Brain microvascular endothelial cell (primary cell): ENCODE results near the gene CHTOP.
"Not testable (repeated sequence)": the region's sequence is repeated elsewhere in the genome, so short reads cannot be mapped to it uniquely, and the experiment has no call there.

Source experiments
- DNase-seq: peaks from one replicate; pipeline ENCODE4 v3.0.0-alpha.2; 2020
- H3K27ac ChIP-seq: fragments of 250-450 bp; sonication (Bioruptor Pico); 2 replicates; pipeline ENCODE4 v1.5.1; 2020; ENCODE audit warnings: mild to moderate bottlenecking, moderate library complexity
- H3K27me3 ChIP-seq: fragments of 250-450 bp; sonication (Bioruptor Pico); replicated peaks from 2 replicates; pipeline ENCODE4 v1.5.1; 2020; ENCODE audit warnings: mild to moderate bottlenecking
- H3K36me3 ChIP-seq: fragments of 250-450 bp; sonication (Bioruptor Pico); replicated peaks from 2 replicates; pipeline ENCODE4 v1.5.1; 2020; ENCODE audit warnings: mild to moderate bottlenecking
- H3K4me3 ChIP-seq: 2 replicates; pipeline ENCODE4 v1.5.1; 2011; ENCODE audit warnings: low read depth, mild to moderate bottlenecking, control low read depth, low read length, moderate library complexity
- in situ Hi-C: cut with HindIII; loops from 2 replicates; pipeline ENCODE4 v1.10.0; 2017; ENCODE audit warnings: low sequenced_read_pairs, low pct_ligation_motif_present
- TF ChIP-seq, protein P1 (sequence below): IDR thresholded peaks from 2 replicates; pipeline ENCODE4 v1.5.1; 2011; ENCODE audit warnings: low read depth, mild to moderate bottlenecking, moderate library complexity, low read length, control low read depth, inconsistent platforms; ENCODE audit errors: missing control alignments

CHTOP gene, protein sequence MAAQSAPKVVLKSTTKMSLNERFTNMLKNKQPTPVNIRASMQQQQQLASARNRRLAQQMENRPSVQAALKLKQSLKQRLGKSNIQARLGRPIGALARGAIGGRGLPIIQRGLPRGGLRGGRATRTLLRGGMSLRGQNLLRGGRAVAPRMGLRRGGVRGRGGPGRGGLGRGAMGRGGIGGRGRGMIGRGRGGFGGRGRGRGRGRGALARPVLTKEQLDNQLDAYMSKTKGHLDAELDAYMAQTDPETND

DNA sequence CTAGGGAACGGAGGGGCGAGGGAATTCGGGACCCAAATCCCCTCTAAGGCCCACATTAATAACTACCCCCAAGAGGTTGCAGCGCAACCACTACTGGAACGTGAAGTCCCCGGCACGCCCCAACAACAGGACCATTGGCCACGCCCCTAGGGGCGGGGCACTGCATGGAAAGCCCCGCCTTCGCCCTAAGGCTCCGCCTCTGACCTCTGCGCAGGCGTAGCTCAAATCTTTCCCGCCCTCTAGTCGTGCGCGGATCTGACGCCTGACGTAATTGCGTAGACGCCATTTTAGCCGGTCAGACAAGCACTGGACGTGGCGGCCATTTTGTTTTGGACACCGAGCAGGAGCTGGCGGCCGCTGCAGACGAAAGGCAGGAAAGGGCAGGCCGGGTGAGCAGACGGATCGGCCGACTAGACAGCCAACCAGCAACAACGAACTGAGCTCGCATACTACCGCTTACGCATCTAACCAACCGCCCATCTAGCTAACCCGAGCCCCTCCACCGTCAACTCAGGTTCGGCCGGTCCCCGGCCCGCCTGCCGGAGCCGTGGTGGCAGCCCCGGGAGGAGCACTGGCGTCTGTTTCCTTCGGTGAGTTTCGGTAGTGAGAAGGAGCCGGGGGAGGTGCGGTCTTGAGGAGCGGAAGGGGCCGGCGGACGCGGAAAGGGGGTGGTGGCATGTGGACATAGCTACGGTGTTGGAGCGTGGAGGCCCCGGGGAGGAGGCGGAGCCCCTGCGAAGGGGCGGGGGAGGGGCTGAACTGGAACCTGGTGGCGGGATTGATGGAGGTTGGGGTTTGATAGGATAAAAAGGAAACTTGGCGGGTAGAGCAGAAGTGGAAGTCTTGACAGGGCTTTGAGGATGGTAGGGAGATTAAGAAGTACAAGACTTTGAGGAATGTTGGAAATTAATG is at the start of gene CHTOP:
Gene CHTOP, plus strand, starts transcription at position 313 of the 912 bp plus-strand sequence. CDS start 2,523 bp downstream, outside the sequence.
- TF ChIP-seq, protein P1, sequence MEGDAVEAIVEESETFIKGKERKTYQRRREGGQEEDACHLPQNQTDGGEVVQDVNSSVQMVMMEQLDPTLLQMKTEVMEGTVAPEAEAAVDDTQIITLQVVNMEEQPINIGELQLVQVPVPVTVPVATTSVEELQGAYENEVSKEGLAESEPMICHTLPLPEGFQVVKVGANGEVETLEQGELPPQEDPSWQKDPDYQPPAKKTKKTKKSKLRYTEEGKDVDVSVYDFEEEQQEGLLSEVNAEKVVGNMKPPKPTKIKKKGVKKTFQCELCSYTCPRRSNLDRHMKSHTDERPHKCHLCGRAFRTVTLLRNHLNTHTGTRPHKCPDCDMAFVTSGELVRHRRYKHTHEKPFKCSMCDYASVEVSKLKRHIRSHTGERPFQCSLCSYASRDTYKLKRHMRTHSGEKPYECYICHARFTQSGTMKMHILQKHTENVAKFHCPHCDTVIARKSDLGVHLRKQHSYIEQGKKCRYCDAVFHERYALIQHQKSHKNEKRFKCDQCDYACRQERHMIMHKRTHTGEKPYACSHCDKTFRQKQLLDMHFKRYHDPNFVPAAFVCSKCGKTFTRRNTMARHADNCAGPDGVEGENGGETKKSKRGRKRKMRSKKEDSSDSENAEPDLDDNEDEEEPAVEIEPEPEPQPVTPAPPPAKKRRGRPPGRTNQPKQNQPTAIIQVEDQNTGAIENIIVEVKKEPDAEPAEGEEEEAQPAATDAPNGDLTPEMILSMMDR: no peak
- Histone ChIP-seq H3K27ac (peak within 1 kb of the TSS; percentile 98), H3K4me3 (peak within 1 kb of the TSS; percentile 99), H3K27me3 (no peaks in the 10 kb centered on the region), H3K36me3 (peaks cover 26% of the 10 kb centered on the region)
- peak; percentile 97 for DNase-seq
- in situ Hi-C loops: no loop called here

GRCh38 chr1:153585006-153585405 is 48.9 kb upstream of the CHTOP start:
- H3K27ac ChIP-seq: no peak overlapping the region
- no peak for DNase-seq
- no peaks in the 10 kb centered on the region for H3K27me3 ChIP-seq
- H3K36me3 ChIP-seq: no peaks in the 10 kb centered on the region
- TF ChIP-seq, protein P1: no peak
- H3K4me3 ChIP-seq: no peak overlapping the region
- in situ Hi-C loops: no loop called here

DNA sequence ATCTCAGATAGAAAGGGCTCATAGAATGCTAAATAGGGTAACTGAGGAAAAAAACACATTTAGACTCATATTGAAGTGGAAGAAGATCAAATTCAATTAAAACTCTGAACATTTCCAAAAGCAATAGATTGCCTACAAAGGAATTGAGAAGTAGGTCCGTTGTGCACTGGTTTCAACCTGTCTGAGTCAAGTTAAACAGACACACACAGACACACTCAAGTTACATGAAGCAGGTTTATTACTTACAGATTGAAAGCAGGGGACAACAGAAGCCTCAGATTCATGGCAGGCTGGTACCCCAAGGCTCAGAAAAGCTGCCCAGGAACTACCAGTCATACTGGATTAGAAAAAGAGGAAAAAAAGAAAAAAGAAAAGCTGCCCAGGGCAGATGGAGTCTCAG is 47.5 kb upstream of the CHTOP start:
- Histone ChIP-seq H3K36me3 (no peaks in the 10 kb centered on the region), H3K27me3 (no peaks in the 10 kb centered on the region), H3K4me3 (no peak overlapping the region), H3K27ac (no peak overlapping the region)
- in situ Hi-C loops: no loop called here
- TF ChIP-seq, protein P1: no peak
- DNase-seq: no peak

DNA sequence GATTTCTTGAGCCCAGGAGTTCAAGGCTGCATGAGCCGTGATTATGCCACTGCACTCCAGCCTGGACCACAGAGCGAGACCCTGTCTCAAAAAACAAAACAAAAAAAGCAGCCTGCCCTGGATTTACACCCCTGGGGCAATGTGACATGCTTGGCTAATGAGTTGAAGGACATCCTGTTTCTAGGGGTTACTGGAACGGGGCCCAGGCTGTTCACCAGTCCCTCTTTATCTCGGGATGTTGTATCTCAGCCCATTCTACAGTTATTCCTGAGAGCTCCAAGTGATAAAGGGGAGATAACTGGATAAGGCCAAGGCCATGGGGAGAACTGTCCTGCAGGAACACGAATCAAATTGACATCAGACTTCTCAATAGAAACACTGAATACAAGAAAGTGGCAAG is 46.6 kb upstream of the CHTOP start:
- Histone ChIP-seq H3K4me3 (no peak overlapping the region), H3K27ac (no peak overlapping the region), H3K36me3 (no peaks in the 10 kb centered on the region), H3K27me3 (no peaks in the 10 kb centered on the region)
- TF ChIP-seq, protein P1: no peak
- no peak for DNase-seq
- in situ Hi-C loops: no loop called here

GRCh38 chr1:153588033-153588432 is 45.8 kb upstream of the CHTOP start:
- DNase-seq, H3K27ac ChIP-seq, H3K36me3 ChIP-seq, in situ Hi-C loops, H3K4me3 ChIP-seq, H3K27me3 ChIP-seq: not testable (repeated sequence)

DNA sequence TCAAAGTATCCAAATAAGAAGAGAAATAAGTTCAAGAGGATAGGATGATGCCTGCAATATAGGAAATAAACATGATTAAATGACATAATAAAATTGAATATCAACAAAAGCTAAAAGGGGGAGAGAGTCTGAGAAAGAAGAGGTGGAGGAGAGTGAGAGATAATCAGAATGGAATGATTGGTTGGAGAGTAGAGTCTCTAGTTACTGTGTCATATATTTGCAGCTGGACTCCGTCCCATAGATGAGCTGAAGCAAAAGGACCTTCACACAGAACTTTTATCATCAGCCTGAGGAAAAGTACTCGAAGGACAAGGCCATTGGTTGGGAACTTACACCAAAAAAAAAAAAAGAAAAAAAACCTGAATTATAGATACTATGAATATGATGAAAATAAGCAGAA is 45.4 kb upstream of the CHTOP start:
- Histone ChIP-seq H3K27ac (no peak overlapping the region), H3K27me3 (no peaks in the 10 kb centered on the region), H3K36me3 (no peaks in the 10 kb centered on the region), H3K4me3 (no peak overlapping the region)
- no peak for DNase-seq
- TF ChIP-seq, protein P1: no peak
- in situ Hi-C loops: no loop called here
